Measurements from ENCODE around the gene CDYL. TPM values are rescaled to one million over a fixed set of nuclear protein-coding genes. Genes with fewer than 3 reads are reported as not detected.

The CDYL gene
- total RNA-seq, 1 experiment from 2014 or later, result 74.2 TPM

GRCh38 chr6:4768815-4769214 is 7.4 kb upstream of the CDYL start:
- in situ Hi-C loops (cut with HindIII; ENCODE audit: low pct_unique_long_range_greater_than_20kb, low sequenced_read_pairs), result no loop called here
- no peak for DNase-seq (ENCODE audit: low read depth)

GRCh38 chr6:4772750-4773149 is 3.5 kb upstream of the CDYL start:
- in situ Hi-C loops (cut with HindIII; ENCODE audit: low pct_unique_long_range_greater_than_20kb, low sequenced_read_pairs), result no loop called here
- DNase-seq (ENCODE audit: low read depth), result no peak

GRCh38 chr6:4773181-4773580 is 3.0 kb upstream of the CDYL start:
- in situ Hi-C loops (cut with HindIII; ENCODE audit: low pct_unique_long_range_greater_than_20kb, low sequenced_read_pairs), result no loop called here
- DNase-seq (ENCODE audit: low read depth), result no peak

- in situ Hi-C loops (cut with HindIII; ENCODE audit: low pct_unique_long_range_greater_than_20kb, low sequenced_read_pairs), result no loop called here
- no peak for DNase-seq (ENCODE audit: low read depth)
Observed at GRCh38 chr6:4774296-4774695, 1.9 kb upstream of the CDYL start.

GRCh38 chr6:4774715-4775493 is 1.3 kb upstream of the CDYL start:
- in situ Hi-C loops (cut with HindIII; ENCODE audit: low pct_unique_long_range_greater_than_20kb, low sequenced_read_pairs), result no loop called here
- no peak for DNase-seq (ENCODE audit: low read depth)

- in situ Hi-C loops (cut with HindIII; ENCODE audit: low pct_unique_long_range_greater_than_20kb, low sequenced_read_pairs), result no loop called here
- DNase-seq (ENCODE audit: low read depth), result peak; percentile 94
Observed at GRCh38 chr6:4775494-4776130, 592 bp upstream of the CDYL start.

GRCh38 chr6:4776493-4777393 is 539 bp downstream of the CDYL start:
- no peak for DNase-seq (ENCODE audit: low read depth)
- in situ Hi-C loops (cut with HindIII; ENCODE audit: low pct_unique_long_range_greater_than_20kb, low sequenced_read_pairs), result no loop called here

GRCh38 chr6:4777394-4777935 is 1.3 kb downstream of the CDYL start:
- peak; percentile 45 for DNase-seq (ENCODE audit: low read depth)
- in situ Hi-C loops (cut with HindIII; ENCODE audit: low pct_unique_long_range_greater_than_20kb, low sequenced_read_pairs), result no loop called here

GRCh38 chr6:4778086-4778485 is 1.9 kb downstream of the CDYL start:
- in situ Hi-C loops (cut with HindIII; ENCODE audit: low pct_unique_long_range_greater_than_20kb, low sequenced_read_pairs), result no loop called here
- peak; percentile 52 for DNase-seq (ENCODE audit: low read depth)

- DNase-seq (ENCODE audit: low read depth), result no peak
- in situ Hi-C loops (cut with HindIII; ENCODE audit: low pct_unique_long_range_greater_than_20kb, low sequenced_read_pairs), result no loop called here
Observed at GRCh38 chr6:4780360-4780812, 4.2 kb downstream of the CDYL start.

GRCh38 chr6:4781426-4781825 is 5.2 kb downstream of the CDYL start:
- in situ Hi-C loops (cut with HindIII; ENCODE audit: low pct_unique_long_range_greater_than_20kb, low sequenced_read_pairs), result no loop called here
- no peak for DNase-seq (ENCODE audit: low read depth)

- in situ Hi-C loops (cut with HindIII; ENCODE audit: low pct_unique_long_range_greater_than_20kb, low sequenced_read_pairs), result no loop called here
- DNase-seq (ENCODE audit: low read depth), result no peak
Observed at GRCh38 chr6:4781967-4782575, 5.9 kb downstream of the CDYL start.

GRCh38 chr6:4786996-4787395 is 10.8 kb downstream of the CDYL start:
- in situ Hi-C loops (cut with HindIII; ENCODE audit: low pct_unique_long_range_greater_than_20kb, low sequenced_read_pairs), result no loop called here
- DNase-seq (ENCODE audit: low read depth), result no peak

- no peak for DNase-seq (ENCODE audit: low read depth)
Observed at GRCh38 chr6:4788482-4788881, 12.3 kb downstream of the CDYL start.

GRCh38 chr6:4788953-4789584 is 12.9 kb downstream of the CDYL start:
- DNase-seq (ENCODE audit: low read depth), result no peak
- in situ Hi-C loops (cut with HindIII; ENCODE audit: low pct_unique_long_range_greater_than_20kb, low sequenced_read_pairs), result no loop called here

More at GRCh38 chr6:4788482-4788881, 12.3 kb downstream of the CDYL start:
- in situ Hi-C loops (cut with HindIII; ENCODE audit: low pct_unique_long_range_greater_than_20kb, low sequenced_read_pairs), result no loop called here

GRCh38 chr6:4790158-4790899 is 14.1 kb downstream of the CDYL start:
- in situ Hi-C loops (cut with HindIII; ENCODE audit: low pct_unique_long_range_greater_than_20kb, low sequenced_read_pairs), result no loop called here
- no peak for DNase-seq (ENCODE audit: low read depth)

GRCh38 chr6:4794140-4794707 is 18.0 kb downstream of the CDYL start:
- in situ Hi-C loops (cut with HindIII; ENCODE audit: low pct_unique_long_range_greater_than_20kb, low sequenced_read_pairs), result no loop called here
- DNase-seq (ENCODE audit: low read depth), result no peak

Measured in Caki2 (cell line).